Mammary epithelial cell (primary cell): ENCODE measurements around the gene MAPRE3.

Source experiments
- CTCF ChIP-seq, 2 donors: IDR thresholded peaks in 1 of 2; conservative IDR thresholded peaks in 1 of 2; 2 replicates each; pipeline ENCODE4 v1.5.1; 2011 to 2012; ENCODE audit warnings: inconsistent platforms in 2 of 2, low read length in 2 of 2, mild to moderate bottlenecking in 2 of 2, control low read depth in 1 of 2, low read depth in 1 of 2; ENCODE audit not compliant: insufficient read depth in 1 of 2; ENCODE audit errors: extremely low read depth in 1 of 2
- EZH2 ChIP-seq: IDR thresholded peaks from 2 replicates; pipeline ENCODE4 v1.6.1; 2012; ENCODE audit warnings: low read length, inconsistent platforms, borderline replicate concordance

GRCh38 chr2:27070653-27071276 is 100.3 kb downstream of the MAPRE3 start:
- TF ChIP-seq CTCF (conservative IDR thresholded peaks at IDR 0.05 in 1 of 2, IDR thresholded peaks at IDR 0.05 in 1 of 2; ENCODE audit: extremely low read depth in 1 of 2, insufficient read depth in 1 of 2, low read depth in 1 of 2, low read length in 2 of 2) (no peak), EZH2 (no peak)
